HL-60 (cell line): ENCODE results near the gene UBA5.

Source experiments
- DNase-seq, 2 experiments: peaks; one replicate each; pipeline ENCODE4 v3.0.0-alpha.2; 2010 to 2020; ENCODE audit warnings: low read depth in 1 of 2, low spot score in 1 of 2
- H3K27ac ChIP-seq: fragments of 250-450 bp; sonication (Bioruptor Pico); replicated peaks from 2 replicates; pipeline ENCODE4 v1.5.1; 2020; ENCODE audit warnings: mild to moderate bottlenecking, moderate library complexity
- H3K27me3 ChIP-seq: fragments of 250-450 bp; sonication (Bioruptor Pico); 2 replicates; pipeline ENCODE4 v1.5.1; 2021; ENCODE audit warnings: mild to moderate bottlenecking, moderate library complexity; ENCODE audit not compliant: insufficient read depth, poor library complexity, severe bottlenecking
- H3K4me3 ChIP-seq: replicated peaks from 2 replicates; pipeline ENCODE4 v1.5.1; 2011; ENCODE audit warnings: mild to moderate bottlenecking, control low read depth, low read length; ENCODE audit not compliant: insufficient read depth
- CTCF ChIP-seq: IDR thresholded peaks from one replicate; pipeline ENCODE4 v1.5.1; 2011; ENCODE audit warnings: low read length, control low read depth, inconsistent platforms; ENCODE audit not compliant: insufficient read depth
- GABPA ChIP-seq: IDR thresholded peaks from 2 replicates; pipeline ENCODE4 v1.6.1; 2012; ENCODE audit warnings: low read depth
- POLR2AphosphoS5 ChIP-seq: IDR thresholded peaks from 2 replicates; pipeline ENCODE4 v1.6.1; 2012; ENCODE audit warnings: low read depth
- SPI1 ChIP-seq: IDR thresholded peaks from 2 replicates; pipeline ENCODE4 v1.6.1; 2012; ENCODE audit warnings: low read depth, mild to moderate bottlenecking, borderline replicate concordance
- TF ChIP-seq, protein P1 (sequence below): IDR thresholded peaks from 2 replicates; pipeline ENCODE4 v1.6.1; 2012; ENCODE audit warnings: low read depth; ENCODE audit not compliant: insufficient replicate concordance

The UBA5 gene

DNA sequence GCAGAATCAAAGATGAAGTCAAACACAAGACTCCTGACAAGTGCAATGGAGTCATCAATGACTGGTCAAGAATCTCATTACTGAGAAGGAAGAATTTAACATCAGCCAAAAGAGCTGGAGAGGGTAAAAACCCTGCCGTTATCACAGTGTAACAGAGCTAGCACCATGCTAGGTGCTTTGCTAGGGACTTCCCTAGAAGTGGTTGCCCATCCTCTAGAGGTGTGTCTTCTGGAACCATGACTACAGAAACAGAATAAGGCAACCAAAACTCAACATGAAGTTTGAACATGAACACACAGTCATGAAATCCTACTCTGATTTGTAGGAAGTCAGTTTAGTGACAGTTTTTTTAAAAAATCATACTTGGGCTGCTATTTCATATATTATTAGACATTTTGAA, 10.0 kb upstream of the UBA5 start:
- TF ChIP-seq, protein P1, sequence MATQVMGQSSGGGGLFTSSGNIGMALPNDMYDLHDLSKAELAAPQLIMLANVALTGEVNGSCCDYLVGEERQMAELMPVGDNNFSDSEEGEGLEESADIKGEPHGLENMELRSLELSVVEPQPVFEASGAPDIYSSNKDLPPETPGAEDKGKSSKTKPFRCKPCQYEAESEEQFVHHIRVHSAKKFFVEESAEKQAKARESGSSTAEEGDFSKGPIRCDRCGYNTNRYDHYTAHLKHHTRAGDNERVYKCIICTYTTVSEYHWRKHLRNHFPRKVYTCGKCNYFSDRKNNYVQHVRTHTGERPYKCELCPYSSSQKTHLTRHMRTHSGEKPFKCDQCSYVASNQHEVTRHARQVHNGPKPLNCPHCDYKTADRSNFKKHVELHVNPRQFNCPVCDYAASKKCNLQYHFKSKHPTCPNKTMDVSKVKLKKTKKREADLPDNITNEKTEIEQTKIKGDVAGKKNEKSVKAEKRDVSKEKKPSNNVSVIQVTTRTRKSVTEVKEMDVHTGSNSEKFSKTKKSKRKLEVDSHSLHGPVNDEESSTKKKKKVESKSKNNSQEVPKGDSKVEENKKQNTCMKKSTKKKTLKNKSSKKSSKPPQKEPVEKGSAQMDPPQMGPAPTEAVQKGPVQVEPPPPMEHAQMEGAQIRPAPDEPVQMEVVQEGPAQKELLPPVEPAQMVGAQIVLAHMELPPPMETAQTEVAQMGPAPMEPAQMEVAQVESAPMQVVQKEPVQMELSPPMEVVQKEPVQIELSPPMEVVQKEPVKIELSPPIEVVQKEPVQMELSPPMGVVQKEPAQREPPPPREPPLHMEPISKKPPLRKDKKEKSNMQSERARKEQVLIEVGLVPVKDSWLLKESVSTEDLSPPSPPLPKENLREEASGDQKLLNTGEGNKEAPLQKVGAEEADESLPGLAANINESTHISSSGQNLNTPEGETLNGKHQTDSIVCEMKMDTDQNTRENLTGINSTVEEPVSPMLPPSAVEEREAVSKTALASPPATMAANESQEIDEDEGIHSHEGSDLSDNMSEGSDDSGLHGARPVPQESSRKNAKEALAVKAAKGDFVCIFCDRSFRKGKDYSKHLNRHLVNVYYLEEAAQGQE: no peak
- TF ChIP-seq CTCF (no peak), SPI1 (no peak), GABPA (no peak), POLR2AphosphoS5 (no peak)
- no peak overlapping the region for H3K4me3 ChIP-seq
- DNase-seq: no peak
- H3K27ac ChIP-seq: no peak overlapping the region
- no peaks in the 10 kb centered on the region for H3K27me3 ChIP-seq

GRCh38 chr3:132652640-132653270, 7.4 kb upstream of the UBA5 start:
- no peak overlapping the region for H3K4me3 ChIP-seq
- no peaks in the 10 kb centered on the region for H3K27me3 ChIP-seq
- no peak for DNase-seq
- TF ChIP-seq SPI1: no peak
- TF ChIP-seq, protein P1: no peak
- TF ChIP-seq CTCF: no peak
- TF ChIP-seq POLR2AphosphoS5: no peak
- no peak for TF ChIP-seq GABPA
- no peak overlapping the region for H3K27ac ChIP-seq

- DNase-seq: no peak
- Histone ChIP-seq H3K27me3 (no peaks in the 10 kb centered on the region), H3K4me3 (no peak overlapping the region), H3K27ac (no peak overlapping the region)
- TF ChIP-seq POLR2AphosphoS5 (no peak), GABPA (no peak), CTCF (no peak), SPI1 (no peak)
- TF ChIP-seq, protein P1: no peak
These were observed 5.9 kb upstream of the UBA5 start for GRCh38 chr3:132654190-132654589.
